Measurements from ENCODE around the gene SEC14L3. TPM values are rescaled to one million over a fixed set of nuclear protein-coding genes. Genes with fewer than 3 reads are reported as not detected.

SEC14L3 gene
- total and polyA plus RNA-seq, 2 of the 4 experiments (the other 2 are of a cell fraction) = not detected

- no peak overlapping the region for H3K23ac ChIP-seq (ENCODE audit: low read depth, low read length)
- H3K4me1 ChIP-seq (ENCODE audit: control insufficient read depth, insufficient read depth, low read length) = no peaks in the 10 kb centered on the region
- CTCF ChIA-PET = no interaction called here
- no peak overlapping the region for H2BK5ac ChIP-seq (ENCODE audit: low read depth, low read length, poor library complexity, severe bottlenecking)
- no peak overlapping the region for H3K14ac ChIP-seq (replicated peaks; ENCODE audit: low read depth, low read length)
- peaks cover 37% of the 10 kb centered on the region for H3K27me3 ChIP-seq (ENCODE audit: control insufficient read depth, insufficient read depth, low read length)
- H3K27ac ChIP-seq (ENCODE audit: insufficient read depth, low read length) = no peak overlapping the region
- H2AK5ac ChIP-seq (ENCODE audit: low read depth, low read length) = no peak overlapping the region
- H2BK120ac ChIP-seq (ENCODE audit: low read depth, low read length) = no peak overlapping the region
- in situ Hi-C loops (cut with MboI; ENCODE audit: low sequenced_read_pairs) (loop anchor here (10.0 kb wide), 1 partner anchor 85 kb away; the partner anchor contains the start of gene SEC14L2), intact Hi-C loops (cut with micrococcal nuclease) (no loop called here), dilution Hi-C loops (cut with HindIII; ENCODE audit: low sequenced_read_pairs, unreplicated experiment) (no loop called here)
- no peak overlapping the region for H4K5ac ChIP-seq (ENCODE audit: low read depth, low read length)
- H3K18ac ChIP-seq (ENCODE audit: low read depth, low read length) = no peak overlapping the region
- H2AFZ ChIP-seq (replicated peaks; ENCODE audit: low read length, poor library complexity) = no peak overlapping the region
- no peak overlapping the region for H3K4me3 ChIP-seq (ENCODE audit: insufficient read depth, low read depth, low read length)
- H4K91ac ChIP-seq (ENCODE audit: insufficient read depth, low read depth, low read length) = no peak overlapping the region
- TF ChIP-seq RAD21 (IDR thresholded peaks at IDR 0.05; ENCODE audit: low read length) (no peak), SMC3 (IDR thresholded peaks at IDR 0.05; ENCODE audit: low read depth, low read length) (no peak), NFE2L2 (IDR thresholded peaks at IDR 0.05; ENCODE audit: low read depth, low read length) (no peak), BHLHE40 (IDR thresholded peaks at IDR 0.05; ENCODE audit: low read depth, low read length) (no peak), MXI1 (IDR thresholded peaks at IDR 0.05; ENCODE audit: borderline replicate concordance, low read depth, low read length) (no peak), RFX5 (IDR thresholded peaks at IDR 0.05; ENCODE audit: low read depth, low read length) (no peak), RCOR1 (IDR thresholded peaks at IDR 0.05; ENCODE audit: insufficient replicate concordance, low read length) (no peak), POLR2A (IDR thresholded peaks at IDR 0.05; ENCODE audit: low read depth, low read length) (no peak), FOS (IDR thresholded peaks at IDR 0.05; ENCODE audit: low read depth, low read length) (no peak), CHD1 (IDR thresholded peaks at IDR 0.05; ENCODE audit: low read depth, low read length) (no peak), CEBPB (IDR thresholded peaks at IDR 0.05; ENCODE audit: low read depth, low read length) (no peak), MAFK (IDR thresholded peaks at IDR 0.05; ENCODE audit: low read depth, low read length) (no peak)
- TF ChIP-seq, protein P1, sequence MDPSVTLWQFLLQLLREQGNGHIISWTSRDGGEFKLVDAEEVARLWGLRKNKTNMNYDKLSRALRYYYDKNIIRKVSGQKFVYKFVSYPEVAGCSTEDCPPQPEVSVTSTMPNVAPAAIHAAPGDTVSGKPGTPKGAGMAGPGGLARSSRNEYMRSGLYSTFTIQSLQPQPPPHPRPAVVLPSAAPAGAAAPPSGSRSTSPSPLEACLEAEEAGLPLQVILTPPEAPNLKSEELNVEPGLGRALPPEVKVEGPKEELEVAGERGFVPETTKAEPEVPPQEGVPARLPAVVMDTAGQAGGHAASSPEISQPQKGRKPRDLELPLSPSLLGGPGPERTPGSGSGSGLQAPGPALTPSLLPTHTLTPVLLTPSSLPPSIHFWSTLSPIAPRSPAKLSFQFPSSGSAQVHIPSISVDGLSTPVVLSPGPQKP (IDR thresholded peaks at IDR 0.05; ENCODE audit: borderline replicate concordance, low read depth, low read length) = no peak
- TF ChIP-seq, protein P2, sequence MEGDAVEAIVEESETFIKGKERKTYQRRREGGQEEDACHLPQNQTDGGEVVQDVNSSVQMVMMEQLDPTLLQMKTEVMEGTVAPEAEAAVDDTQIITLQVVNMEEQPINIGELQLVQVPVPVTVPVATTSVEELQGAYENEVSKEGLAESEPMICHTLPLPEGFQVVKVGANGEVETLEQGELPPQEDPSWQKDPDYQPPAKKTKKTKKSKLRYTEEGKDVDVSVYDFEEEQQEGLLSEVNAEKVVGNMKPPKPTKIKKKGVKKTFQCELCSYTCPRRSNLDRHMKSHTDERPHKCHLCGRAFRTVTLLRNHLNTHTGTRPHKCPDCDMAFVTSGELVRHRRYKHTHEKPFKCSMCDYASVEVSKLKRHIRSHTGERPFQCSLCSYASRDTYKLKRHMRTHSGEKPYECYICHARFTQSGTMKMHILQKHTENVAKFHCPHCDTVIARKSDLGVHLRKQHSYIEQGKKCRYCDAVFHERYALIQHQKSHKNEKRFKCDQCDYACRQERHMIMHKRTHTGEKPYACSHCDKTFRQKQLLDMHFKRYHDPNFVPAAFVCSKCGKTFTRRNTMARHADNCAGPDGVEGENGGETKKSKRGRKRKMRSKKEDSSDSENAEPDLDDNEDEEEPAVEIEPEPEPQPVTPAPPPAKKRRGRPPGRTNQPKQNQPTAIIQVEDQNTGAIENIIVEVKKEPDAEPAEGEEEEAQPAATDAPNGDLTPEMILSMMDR (conservative IDR thresholded peaks at IDR 0.05; ENCODE audit: low read depth, low read length) = no peak
- DNase-seq (no peak), ATAC-seq (ENCODE audit: low read depth) (no peak)
- no peak overlapping the region for H3K4me2 ChIP-seq (ENCODE audit: low read depth, low read length)
- H2BK20ac ChIP-seq (ENCODE audit: low read depth, low read length) = no peak overlapping the region
- H3K9me3 ChIP-seq (ENCODE audit: control insufficient read depth, insufficient read depth, low read length) = no peaks in the 10 kb centered on the region
- no peak overlapping the region for H2AK9ac ChIP-seq (replicated peaks; ENCODE audit: low read depth, low read length, poor library complexity)
- H3K56ac ChIP-seq (ENCODE audit: extremely low read depth, insufficient read depth, low read length) = no peak overlapping the region
- H3K79me1 ChIP-seq (ENCODE audit: low read depth in 1 of 2, low read length in 2 of 2) = no peaks in the 10 kb centered on the region
- H4K20me1 ChIP-seq (ENCODE audit: insufficient read depth, low read length) = no peaks in the 10 kb centered on the region
- H3K9me1 ChIP-seq (ENCODE audit: insufficient read depth, low read length) = no peaks in the 10 kb centered on the region
- no peak overlapping the region for H4K8ac ChIP-seq (ENCODE audit: low read depth in 2 of 2, low read length in 2 of 2)
- WGBS, 2 experiments (ENCODE audit: extremely low coverage in 2 of 2, insufficient read length in 1 of 2) = no CpG with 5 or more reads among the region's 2 CpGs
- no peak overlapping the region for H3K9ac ChIP-seq (ENCODE audit: low read depth, low read length)
- no TSS peak for BruUV-seq (replicated peaks)
- no peak overlapping the region for H2BK15ac ChIP-seq (ENCODE audit: low read depth, low read length)
- no peaks in the 10 kb centered on the region for H3K36me3 ChIP-seq (ENCODE audit: control insufficient read depth, insufficient read depth, low read length)
- POLR2A ChIA-PET (ENCODE audit: unreplicated experiment) = interaction anchor here (0.5 kb wide), 1 partner anchor 190 kb away, joined by 3 read pairs; no protein-coding TSS in a partner anchor
- H3K4ac ChIP-seq (ENCODE audit: low read depth, low read length) = no peak overlapping the region
These were observed 8.2 kb upstream of the SEC14L3 start for GRCh38 chr22:30479981-30480380.
